HG03558 (cell line): ENCODE measurements around the gene VCPKMT.
"Not testable (repeated sequence)": the region's sequence is repeated elsewhere in the genome, so short reads cannot be mapped to it uniquely, and the experiment has no call there.

ENCODE experiments used
- ATAC-seq: cut with Tn5 transposase; IDR thresholded peaks from one replicate; pipeline ENCODE4 v1.9.1; 2021; ENCODE audit warnings: moderate number of reproducible peaks; ENCODE audit not compliant: unreplicated experiment; ENCODE audit errors: extremely low read depth

VCPKMT gene

DNA sequence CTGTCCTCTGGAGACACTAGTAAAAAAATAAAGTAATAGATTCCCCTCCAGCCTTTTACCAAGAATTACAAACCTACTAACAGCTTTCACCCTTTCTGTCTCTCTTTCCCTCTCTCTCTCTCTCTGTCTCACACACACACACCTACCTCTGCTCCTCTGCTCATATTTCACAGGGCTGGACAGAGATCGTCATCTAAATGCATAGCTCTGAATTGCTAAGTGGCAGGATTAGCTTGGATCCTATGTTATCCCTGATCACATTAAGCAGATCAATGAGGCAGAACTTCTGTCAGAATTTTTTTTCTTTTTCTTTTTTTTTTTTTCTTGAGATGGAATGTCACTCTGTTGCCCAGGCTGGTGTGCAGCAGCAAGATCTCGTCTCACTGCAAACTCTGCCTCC is 22.9 kb downstream of the VCPKMT start:
- ATAC-seq = no peak

GRCh38 chr14:50092006-50092555 is 24.3 kb downstream of the VCPKMT start:
- no peak for ATAC-seq

DNA sequence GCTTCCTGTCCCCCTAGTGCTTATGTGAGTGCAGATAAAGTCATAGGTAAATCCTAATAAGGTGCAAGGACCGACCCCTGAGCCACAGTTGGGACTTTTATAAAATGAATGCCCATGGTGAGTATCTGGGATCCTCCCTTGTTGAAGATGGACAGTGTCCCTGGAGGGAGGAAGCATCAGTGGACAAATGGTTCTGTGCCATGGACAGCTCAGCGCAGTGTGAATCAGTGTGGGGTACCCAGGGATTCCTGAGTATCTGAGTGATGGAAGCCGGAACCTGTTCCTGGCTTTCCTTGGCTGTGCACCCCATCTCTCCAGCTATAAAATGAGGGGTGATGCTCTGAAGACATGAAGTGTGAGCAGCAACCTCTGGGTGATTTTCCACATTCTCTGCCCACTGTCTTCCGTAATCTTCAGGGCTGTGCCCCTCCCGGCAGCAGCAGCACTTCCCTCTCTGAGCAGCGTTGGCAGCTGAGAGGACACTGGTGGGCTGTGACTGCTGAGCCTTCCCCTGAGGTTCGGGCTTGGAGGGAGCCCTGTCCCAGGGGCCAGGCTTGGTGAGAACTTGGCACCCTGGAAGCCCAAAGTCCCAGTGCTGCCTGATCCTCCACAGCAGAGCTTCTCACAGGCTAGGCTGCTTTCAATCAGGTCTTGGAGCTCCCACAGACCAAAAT is 25.0 kb downstream of the VCPKMT start:
- no peak for ATAC-seq

- no peak for ATAC-seq
Observed at GRCh38 chr14:50089208-50089607, 27.2 kb downstream of the VCPKMT start.

DNA sequence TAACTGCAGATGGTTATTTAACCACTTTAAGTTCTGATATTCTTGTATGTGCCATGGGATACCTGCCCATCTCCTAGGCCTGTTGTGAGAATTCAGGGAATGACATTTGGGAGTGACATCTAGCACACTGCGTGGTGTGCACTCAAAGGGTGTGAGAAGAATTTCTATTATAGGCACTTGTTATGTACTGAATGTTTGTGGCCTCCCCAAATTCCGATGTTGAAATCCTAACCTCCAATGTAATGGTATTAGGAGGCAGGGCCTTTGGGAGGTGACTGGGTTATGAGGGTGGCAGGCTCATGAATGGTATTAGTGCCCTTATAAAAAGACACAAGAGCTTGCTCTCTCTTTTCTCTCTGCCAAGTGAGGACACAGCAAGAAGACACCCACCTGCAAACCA is 27.6 kb downstream of the VCPKMT start:
- no peak for ATAC-seq

DNA sequence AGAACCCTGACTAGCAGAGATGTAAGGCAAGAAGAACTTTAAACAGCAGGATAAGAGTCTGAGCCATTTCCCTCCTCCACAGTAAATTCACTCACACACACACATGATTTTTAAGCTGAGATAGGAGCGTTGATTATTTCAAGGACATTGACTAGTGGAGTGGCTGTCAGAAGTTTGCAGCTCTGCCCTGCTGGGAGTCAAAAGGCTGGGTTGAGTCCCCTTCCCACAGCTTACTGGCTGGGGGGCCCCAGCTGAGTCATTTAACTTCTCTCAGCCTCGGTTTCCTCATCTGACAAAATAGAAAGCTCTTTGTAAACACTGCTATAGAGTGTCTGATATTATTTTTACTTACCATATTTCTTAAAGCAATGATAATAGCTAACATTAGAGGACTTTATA is 28.3 kb downstream of the VCPKMT start:
- no peak for ATAC-seq

DNA sequence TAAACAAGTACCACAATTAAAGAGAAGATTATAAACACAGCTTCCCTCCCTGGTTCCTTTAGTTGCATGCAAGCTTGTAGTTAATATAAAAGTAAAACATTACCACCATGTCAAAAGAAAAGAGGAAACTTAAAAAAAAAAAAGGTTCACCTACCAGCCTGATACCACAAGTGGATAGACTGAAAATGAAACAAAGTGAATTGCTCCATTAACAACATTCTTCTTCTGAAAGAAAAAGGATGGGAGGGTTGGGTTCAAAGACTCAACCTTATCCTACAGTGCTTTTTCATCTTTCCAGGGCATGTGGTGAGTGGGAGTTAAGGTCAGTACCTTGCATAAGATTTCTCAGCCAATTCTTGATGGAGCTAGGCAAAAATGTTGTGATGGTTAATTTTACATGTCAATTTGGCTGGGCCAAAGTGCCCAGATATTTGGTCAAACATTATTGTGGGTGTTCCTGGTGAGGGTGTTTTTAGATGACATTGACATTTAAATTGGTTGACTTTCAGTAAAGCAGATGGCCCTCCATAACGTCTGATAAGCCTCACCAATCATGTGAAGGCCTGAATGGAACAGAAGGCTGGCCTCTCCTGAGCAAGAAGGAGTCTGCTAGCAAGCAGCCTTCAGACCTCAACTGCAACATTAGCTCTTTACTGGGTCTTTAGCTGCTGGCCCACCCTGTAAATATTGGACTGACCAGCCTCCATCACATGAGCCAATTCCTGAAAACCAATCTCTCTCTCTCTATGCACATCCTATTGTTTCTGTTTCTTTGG is 28.8 kb downstream of the VCPKMT start:
- ATAC-seq = no peak

DNA sequence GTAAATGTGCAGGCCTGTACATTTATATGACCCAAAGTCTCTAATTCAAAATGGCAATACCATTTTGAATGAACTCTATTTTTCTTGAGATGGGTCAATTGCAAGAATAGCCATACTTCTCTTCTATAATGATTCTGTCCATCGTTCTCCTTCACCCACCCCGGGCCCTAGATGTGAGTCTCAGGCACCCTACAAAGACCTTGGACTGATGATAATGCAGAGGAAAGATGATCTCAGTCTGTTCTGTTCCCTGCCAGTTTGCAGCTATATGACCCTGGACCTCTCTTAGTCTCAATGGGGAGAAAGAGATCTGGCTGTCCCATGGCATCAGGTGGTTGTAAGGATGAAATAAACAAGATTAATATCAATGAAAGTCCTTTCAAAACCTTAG is 30.1 kb downstream of the VCPKMT start:
- ATAC-seq = no peak

DNA sequence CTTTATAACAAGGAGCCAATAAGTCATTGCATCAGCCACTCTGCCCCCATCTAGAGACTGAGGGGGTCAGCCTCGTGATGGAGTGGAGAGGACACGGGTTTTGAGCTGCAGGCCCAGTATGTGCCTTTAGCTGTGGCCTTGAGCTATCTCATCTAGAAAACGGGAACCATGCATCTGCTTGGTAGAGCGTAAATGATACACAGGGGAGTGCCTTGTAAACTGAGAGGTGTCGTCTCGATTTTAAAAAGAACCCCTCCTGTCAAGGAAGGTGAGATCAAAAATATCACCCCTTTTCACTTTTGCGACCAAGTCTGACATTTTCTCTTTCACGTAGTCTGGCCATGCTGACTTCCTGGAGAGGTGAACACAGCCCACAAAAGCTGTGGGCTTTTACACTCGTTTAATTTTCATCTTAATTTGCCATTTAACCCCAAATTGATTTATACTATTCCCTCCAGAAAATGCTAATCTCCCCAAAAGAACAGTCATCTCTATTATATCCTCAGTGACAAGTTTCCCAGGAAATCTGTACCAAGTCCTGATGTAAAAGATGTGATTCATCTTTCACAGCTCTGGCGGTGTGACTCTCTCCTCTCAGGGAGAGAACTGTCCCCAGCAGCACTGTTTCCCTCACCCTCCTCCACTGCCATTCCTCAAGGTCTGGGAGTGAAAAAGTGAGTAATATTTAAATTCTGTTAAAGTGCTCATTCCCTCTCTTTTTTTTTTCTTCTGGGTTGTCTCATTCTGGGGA is 30.6 kb downstream of the VCPKMT start:
- peak; percentile 27 for ATAC-seq

DNA sequence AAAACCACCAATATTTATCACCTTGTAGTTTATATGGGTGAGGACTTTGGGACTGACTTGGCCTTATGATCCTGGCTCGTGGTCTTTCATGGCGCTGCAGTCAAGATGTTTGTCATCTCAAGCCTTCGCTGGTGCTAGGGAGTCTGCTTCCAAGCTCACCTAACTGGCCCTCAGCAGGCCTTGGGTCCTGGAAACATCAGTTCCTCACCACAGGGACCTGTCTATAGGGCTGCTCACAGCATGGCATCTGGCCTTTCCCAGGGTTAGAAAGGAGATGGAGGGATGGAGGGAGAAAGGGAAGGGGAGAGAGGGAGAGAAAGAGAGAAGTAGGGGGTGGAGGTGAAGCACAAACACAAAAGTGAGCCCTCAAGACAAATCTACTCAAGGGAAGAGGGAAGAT is 31.7 kb downstream of the VCPKMT start:
- ATAC-seq = no peak

DNA sequence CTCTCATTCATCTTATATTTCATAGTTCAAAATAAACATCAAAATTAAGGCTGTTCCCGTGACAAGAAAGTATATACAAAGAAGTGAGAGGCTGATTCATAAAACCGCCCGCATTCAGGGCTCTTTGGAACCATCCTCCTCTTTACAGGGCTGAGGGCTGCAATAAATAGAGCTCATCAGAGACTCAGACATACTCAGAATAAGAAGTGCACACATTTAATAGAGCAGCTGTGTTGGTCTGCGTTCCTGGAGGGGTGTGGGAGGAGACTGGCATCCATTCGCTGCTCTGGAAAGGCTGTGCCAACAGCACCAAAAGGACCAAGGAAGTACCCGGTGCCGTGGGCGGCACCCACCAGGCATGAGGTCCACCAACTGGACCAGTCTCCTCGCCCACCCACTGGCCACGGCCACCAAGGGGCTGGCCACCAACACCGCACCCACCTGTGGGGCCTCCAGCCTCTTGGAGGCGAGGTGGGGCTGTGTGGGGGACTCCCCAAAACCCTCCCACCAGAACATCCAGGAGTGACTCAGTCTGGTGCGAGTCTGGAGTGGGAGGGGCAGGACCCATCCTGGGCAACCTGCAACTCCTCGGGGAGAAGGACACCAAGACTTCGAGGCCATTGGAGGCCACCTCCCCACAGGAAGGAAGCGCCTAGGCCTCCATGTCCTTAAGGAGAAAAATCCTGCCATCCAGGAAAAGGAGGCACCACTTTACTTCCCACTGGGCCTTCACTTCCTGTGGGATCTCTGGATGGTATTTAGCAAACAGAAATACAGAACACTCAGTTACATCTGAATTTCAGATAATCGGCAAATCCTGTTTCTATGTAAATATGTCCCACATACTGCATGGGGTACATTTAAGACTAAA is 32.7 kb downstream of the VCPKMT start:
- peak; percentile 24 for ATAC-seq

DNA sequence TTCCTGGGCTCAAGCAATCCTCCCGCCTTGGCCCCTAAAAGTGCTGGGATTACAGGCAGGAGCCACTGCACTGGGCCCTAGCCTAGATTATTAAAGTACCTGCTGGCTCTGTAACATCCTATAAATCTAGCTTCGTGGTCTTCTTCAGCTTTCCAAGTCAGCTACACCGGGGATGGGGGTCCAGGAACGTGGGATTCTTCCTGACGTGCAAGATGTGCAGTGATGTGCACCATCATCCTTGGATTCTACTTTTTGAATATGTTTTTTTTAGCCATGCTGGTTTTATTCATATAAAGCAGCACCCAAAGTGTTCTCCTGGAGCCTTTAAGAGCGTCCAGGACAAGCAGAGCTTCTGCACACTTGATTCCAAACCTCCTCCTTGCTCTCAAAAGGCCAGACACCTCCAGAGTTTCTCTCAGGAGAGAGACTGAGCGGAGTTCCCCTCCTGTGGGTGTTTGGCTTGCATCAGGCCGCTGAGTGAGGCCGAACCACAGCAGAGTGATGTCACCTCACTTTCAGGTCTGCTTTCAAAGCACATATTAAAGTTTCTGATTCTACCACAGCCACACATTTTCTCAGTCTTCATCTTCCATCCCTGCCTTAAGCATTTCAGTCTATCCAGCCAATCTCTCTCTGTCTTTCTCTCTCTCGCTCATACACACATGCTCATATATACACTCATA is 33.4 kb downstream of the VCPKMT start:
- ATAC-seq = peak; percentile 51

- ATAC-seq = no peak
Observed at GRCh38 chr14:50082308-50082742, 34.0 kb downstream of the VCPKMT start.

- ATAC-seq = not testable (repeated sequence)
Observed at GRCh38 chr14:50079103-50079502, 37.3 kb downstream of the VCPKMT start.

DNA sequence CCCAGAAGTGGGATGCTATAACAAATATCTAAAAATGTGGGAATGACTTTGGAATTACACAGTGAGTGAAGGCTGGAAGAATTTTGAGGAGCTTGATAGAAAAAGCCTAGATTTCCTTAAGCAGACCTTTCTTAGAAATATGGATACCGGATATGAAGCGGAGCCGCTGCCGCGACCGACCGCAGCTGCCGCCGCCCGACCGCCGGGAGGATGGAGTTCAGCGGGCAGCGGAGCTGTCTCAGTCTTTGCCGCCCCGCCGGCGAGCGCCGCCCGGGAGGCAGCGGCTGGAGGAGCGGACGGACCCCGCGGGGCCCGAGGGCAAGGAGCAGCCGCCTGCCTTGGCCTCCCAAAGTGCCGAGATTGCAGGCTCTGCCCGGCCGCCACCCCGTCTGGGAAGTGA is 42.7 kb downstream of the VCPKMT start:
- ATAC-seq = not testable (repeated sequence)

DNA sequence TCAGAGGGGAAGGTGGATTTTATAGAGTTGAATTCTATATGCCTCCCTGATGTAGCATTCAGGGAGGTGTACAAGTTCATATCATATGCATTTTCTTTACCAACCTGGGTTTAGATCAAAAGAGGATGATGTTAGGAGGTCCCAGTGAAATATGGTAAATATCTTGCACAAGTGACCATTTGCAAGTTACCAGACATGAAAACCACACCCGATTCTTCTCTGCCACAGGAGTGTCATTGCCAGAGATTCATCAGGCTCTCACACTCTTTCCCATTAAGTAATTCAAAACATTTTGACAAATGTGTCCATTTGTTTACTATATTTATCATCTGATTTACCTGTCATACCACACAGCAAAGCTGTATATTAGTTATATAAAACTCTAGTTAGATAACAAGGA is 44.0 kb downstream of the VCPKMT start:
- no peak for ATAC-seq

DNA sequence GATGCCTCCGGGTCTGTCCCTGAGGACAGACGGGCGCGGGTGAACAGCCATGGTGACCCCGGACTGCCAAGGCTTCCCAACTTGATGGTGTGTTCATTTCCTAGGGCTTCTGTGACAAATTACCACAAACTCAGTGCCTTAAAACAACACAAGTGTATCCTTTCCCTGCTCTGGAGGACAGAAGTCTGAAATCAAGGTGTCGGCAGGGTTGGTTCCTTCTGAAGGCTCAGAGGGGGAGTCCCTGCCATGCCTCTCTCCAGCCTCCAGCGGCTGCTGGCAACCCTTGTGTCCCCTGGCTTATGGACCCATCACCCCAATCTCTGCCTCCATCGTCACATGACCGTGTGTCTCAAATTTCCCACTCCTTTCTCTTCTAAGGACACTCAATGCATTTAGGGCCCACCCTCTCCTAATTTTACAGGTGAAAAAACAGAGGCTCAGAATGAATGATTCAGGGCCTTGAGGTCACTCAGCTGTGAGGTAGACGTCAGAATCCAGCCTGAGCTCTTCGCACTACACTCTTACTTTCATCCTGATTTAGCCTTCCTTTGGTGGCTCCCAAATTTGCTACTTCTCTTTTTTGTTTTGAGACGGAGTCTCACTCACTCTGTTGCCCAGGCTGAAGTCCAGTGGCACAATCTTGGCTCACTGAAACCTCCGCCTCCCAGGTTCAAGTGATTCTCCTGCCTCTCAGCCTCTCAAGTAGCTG is 45.4 kb downstream of the VCPKMT start:
- ATAC-seq = peak; percentile 65

DNA sequence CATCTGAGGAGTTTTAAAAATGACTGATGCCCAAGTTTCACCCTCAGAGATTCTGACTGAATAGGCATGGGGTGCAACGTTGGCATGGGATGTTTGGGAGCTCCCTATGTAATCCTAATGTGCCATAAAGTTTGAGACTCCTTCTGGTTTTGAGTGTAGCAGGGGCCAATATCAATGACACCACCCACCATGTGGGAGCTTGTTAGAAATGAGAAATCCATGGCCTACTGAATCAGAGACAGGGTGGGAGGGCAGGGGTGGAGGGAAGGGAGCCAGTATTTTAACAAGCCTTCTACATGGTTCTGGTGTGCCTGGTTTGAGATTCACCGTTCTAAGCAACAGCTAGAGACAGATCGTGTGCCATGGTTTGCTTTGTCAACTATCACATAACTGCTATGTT is 46.1 kb downstream of the VCPKMT start:
- ATAC-seq = no peak

- ATAC-seq = no peak
Observed at GRCh38 chr14:50069325-50069724, 47.0 kb downstream of the VCPKMT start.
